ENCODE results near the gene BAZ1A.
A peak's percentile ranks its signal among the peaks of the same experiment; 100 is the strongest.
"Not testable (repeated sequence)": the region's sequence is repeated elsewhere in the genome, so short reads cannot be mapped to it uniquely, and the experiment has no call there.

Gene BAZ1A

DNA sequence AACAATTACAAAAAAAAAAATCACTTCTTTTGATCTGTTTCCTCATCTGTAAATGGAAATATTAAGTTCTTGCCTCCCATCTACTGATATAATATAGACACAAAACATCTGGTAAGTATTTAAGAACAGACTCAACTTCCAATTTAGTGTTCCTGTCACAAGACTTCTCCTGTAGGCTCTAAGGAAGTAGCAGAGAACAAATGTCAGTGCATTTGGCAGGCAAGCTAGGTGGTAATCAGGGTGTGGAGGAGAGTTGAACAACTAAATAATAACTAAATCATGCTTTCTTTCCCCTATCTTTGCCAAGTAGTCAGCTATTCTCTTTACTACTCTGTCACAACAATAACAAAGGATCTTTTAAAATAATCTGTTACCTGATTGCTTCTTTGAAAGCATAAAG is 22.1 kb downstream of the BAZ1A start:
- no peak for DNase-seq (ENCODE audit: low read depth, low spot score)

DNA sequence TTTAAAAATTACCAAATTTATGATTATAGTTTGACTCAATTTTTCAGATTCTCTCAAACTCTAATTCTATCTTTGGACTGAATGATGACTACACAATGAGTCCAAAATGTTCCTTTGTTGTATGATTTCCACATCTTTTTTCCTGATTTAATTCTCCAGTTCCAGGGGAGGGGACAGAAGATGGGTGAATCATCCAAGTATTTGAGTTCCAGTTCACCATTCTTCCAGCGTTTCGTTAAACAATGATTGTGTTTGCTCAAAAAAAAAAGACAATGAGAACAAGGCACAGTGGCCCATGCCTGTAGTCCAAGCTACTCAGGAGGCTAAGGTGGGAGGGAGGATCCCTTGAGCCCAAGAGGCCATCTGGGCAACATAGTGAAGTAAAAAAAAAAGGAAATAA is 23.8 kb downstream of the BAZ1A start:
- DNase-seq (ENCODE audit: low read depth, low spot score), result no peak

DNA sequence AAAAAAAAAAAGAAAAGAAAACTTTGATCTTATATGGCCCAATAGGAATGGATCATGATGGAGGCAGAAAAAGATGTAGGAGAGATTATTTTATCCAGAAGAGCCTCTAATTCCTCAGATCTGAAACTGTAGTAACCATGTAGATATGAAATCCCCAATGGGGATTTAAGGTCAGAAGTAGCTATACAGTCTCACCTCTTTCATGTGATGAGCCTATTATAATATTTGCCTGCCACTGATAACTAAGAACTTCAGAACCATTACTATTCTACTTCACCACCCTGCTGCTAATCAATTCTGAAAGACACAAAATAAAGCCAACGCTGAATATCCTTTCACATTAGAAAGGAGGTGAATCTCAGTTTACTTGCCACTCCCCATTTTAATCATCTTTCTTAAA is 29.3 kb downstream of the BAZ1A start:
- DNase-seq (ENCODE audit: low read depth, low spot score), result no peak

DNA sequence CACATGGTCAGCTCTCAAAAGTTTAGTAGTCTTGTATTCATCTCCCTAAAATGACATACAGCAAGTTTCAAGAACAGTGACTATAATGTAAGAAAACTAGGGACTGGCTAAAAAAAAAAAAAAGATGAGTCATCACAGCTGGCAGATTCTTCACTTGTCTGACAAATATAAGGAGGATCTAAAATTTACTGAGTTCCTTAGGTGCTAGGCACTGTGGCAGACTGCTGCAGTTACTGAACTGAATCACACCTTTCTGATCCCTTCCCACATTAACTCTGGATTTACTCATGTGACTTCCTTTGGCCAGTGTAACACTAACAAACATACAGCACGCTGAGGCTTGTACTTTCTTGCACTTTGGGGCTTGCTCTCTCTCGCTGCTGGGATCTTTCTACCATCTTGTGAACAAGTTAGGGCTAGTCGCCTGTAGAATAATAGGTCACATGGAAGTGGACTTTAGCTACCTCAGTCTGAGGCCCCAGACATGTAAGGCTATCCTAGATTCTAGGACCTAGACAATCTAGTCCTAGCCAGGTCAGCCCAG is 32.1 kb downstream of the BAZ1A start:
- DNase-seq (ENCODE audit: low read depth, low spot score), result peak; percentile 16

DNA sequence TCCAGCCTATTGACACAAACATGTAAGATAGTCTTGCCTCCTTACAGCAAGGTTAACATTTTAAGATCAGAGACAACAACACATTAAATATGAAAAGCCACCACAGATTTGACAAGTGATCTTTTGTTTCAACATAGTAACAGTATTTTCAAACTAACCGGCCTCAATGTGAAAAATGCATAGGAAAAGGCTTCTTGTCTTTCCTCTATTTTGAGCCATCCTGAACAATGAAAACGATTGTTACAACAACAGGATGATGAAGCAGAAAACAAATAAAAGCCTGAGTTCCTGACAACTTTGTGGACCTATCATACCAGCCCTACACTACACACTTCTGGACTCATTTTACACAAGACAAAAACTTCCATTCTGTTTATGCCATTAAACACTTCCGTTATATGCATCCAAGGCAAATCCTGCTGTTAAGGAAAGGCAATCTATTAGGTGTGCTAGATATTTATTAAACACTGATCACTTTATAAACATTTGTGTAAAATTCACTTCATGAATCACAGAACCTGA is 37.3 kb downstream of the BAZ1A start:
- DNase-seq (ENCODE audit: low read depth, low spot score), result no peak

DNA sequence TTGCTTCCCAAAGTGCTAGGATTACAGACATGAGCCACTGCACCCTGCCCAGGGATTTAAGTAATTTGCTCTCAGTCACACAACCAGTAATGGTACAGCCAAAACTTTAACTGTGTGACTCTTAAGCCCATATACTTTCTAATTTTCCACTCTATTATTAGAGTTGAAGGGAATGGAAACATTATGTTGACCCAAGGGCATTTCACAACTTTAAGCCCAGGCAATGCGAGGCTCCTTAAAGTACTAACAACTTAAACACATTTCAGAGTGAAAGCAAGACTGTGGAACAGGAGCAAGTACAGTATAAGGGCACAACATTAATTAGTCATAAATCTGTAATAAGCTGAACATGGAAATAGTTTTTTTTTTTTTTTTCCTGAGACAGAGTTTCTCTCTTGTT is 39.8 kb downstream of the BAZ1A start:
- no peak for DNase-seq (ENCODE audit: low read depth, low spot score)

DNA sequence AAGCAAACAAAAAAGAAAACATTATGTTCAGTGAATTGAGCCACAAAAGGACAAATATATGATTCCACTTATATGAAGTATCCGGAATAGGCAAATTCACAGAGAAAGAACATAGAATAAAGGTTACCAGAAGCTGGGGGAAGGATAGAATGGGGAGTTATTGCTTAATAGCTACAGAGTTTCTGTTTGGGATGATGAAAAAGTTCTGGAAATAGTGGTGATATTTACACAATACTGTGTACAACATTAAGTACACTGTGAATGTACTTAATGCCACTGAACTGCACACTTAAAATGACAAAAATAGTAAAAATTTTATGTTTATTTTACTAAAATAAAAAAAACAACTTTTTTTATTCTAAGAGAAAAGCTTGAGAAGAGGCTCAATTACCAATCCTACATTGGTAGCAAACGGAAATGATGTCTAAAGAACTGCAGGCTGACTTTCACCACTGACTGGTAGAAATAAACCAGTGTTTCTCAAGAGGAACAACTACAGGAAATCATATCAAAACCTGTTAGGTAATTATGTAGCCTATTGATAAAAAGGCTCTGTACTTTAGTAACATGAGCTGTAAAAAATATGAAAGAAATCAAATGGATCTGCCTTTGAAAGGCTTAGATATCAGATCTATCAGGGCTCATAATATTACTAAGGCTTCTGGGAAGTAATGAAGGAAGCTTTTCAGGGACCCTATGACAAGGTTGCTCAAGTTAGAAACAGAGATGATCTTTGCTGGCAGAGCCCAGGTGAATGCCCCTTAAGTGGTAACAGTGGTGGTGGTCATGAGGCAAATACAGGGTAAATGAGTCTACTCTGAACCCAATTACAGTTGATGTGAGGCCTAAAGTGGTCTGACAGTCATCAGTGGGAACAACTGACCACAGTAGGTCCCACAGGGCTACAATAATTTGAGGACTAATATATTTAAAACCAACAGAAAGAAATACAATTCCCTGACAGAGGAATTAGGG is 41.3 kb downstream of the BAZ1A start:
- no peak for DNase-seq (ENCODE audit: low read depth, low spot score)

DNA sequence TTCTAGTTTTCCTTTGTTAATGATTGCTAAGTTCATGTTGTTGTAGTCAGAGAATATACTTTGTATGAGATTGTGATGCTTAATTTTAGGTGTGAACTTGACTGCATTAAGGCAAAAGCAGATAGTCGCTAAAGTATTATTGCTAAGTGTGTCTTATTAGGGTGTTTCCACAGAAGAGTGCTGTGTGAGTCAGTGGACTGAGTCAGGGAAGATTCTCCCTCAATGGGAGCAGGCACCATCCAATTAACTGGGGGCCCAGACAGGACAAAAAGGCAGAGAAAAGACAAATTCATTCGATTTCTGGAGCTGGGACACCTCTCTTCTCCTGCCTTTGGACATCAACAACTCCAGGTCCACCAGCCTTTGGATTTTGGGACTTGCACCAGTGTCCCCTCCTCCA is 48.5 kb downstream of the BAZ1A start:
- no peak for DNase-seq (ENCODE audit: low read depth, low spot score)

DNA sequence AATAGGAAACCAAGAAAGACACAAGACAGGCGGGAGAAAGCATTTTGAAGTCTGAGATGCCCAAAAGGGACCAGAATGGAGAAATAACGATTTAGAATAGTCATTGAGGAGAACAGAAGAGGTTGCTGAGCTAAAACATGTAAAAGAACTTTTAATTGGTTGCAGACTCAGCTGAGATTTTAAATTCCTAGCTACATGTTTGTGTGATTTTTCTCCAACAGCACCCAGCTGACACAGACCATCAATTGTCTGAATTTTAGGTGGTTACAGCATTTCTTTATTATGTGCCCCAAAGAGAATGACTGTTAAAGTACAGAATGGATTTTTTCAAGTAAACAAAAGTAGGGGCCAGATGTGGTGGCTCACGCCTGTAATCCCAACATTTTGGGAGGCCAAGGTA is 50.3 kb downstream of the BAZ1A start:
- DNase-seq (ENCODE audit: low read depth, low spot score), result no peak

DNA sequence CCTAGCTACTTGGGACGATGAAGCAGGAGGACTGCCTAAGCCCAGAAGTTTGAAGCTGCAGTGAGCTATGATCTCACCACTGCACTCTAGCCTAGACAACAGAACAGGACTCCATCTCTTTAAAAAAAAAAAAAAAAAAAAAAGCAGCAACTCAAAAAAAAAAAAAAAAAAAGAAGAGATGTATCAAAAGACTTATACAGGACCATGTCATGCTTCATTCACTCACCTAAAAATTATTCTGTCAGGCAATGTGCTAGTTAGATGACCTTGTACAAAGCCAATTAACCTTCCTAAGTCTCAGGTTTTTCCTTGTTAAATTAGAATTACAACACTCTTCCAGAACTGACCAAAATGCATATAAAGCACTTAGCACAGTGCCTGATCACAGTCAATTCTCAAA is 50.9 kb downstream of the BAZ1A start:
- DNase-seq (ENCODE audit: low read depth, low spot score), result no peak

DNA sequence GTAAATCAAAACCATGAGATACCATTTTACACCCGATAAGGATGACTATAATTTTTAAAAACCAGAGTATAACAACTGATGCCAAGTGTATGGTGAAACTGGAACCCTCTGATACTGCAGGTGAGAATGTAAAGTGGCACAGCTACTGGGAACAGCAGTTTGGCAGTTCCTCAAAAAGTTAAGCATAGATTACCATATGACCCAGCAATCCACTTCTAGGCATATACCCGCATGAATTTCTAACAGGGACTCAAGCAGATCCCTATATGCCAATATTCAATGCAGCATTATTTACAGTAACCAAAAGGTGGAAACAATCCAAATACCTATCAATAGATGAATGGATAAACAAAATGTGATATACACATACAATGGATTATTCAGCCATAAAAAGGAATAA is 57.4 kb downstream of the BAZ1A start:
- DNase-seq (ENCODE audit: low read depth, low spot score), result no peak

DNA sequence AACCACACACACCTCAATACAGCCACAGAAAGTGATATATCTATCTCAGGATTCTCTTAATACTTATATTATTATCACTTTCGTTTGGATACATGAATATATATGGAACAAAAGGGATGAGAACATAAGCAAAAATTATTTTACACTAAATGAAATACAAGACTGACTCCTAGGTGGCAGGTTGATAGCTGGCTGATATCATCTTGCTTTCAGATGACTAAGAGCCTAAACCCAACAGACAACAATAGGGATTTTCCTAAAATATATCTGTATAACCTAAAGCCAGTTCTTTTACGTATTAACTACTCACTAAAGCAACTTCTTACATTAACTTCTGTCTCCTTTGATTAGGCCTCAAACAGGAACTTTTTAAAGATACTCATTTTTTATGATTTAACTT is 65.1 kb downstream of the BAZ1A start:
- DNase-seq (ENCODE audit: low read depth, low spot score), result no peak

DNA sequence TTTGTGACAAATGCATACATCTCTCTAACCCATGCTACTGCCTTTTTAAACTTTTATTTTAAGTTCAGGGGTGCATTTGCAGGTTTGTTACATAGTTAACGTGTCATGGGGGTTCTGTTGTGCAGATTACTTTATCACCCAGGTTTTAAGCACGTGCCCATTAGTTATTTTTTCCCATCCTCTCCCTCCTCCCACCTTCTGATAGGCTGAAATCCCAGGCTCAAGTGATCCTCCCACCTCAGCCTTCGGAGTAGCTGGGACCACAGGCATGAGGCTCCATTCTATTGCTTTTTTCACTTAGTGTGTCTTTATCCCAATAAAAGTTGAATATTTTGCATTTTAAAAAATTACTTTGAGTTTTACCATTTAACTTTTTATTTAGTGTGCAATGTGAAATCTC is 68.9 kb downstream of the BAZ1A start:
- no peak for DNase-seq (ENCODE audit: low read depth, low spot score)

DNA sequence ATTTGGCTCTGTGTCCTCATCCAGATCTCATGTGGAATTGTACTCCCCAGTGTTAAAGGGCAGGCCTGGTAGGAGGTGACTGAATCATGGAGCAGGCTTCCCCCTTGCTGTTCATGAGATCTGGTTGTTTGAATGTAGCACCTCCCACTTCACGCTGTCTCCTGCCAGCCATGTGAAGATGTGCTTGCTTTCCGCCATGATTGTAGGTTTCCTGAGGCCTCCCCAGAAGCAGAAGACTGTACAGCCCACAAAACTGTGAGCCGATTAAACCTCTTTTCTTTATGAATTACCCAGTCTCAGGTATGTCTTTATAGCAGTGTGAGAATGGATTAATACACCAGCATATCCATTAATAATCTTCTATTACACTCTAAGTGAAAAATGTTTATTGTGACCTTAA is 70.2 kb downstream of the BAZ1A start:
- no peak for DNase-seq (ENCODE audit: low read depth, low spot score)

DNA sequence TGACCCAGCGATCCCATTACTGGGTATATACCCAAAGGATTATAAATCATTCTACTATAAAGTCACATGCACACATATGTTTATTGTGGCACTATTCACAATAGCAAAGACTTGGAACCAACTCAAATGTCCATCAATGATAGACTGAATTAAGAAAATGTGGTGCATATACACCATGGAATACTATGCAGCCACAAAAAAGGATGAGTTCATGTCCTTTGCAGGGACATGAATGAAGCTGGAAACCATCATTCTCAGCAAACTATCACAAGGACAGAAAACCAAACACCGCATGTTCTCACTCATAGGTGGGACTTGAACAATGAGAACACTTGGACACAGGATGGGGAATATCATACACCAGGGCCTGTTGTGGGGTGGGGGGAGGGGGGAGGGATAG is 76.3 kb downstream of the BAZ1A start:
- DNase-seq (ENCODE audit: low read depth, low spot score), result not testable (repeated sequence)

DNA sequence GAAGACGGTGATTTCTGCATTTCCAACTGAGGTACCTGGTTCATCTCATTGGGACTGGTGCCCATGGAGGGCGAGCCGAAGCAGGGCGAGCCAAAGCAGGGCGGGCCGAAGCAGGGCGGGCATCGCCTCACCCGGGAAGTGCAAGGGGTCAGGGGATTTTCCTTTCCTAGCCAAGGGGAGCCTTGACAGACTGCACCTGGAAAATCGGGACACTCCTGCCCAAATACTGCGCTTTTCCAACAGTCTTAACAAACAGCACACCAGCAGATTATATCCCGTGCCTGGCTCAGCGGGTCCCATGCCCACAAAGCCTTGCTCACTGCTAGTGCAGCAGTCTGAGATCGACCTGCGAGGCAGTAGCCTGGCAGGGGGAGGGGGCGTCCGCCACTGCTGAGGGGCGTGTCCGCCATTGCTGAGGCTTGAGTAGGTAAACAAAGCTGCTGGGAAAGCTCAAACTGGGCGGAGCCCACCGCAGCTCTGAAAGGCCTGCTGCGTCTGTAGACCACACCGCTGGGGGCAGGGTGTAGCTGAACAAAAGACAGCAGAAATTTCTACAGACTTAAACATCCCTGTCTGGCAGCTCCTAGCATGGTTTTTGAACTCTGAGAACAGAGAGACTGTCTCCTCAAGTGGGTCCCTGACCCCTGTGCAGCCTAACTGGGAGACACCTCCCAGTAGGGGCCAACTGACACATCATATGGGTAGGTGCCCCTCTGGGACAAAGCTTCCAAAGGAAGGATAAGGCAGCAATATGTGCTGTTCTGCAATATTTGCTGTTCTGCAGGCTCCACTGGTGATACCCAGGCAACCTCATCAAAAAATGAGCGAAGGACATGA is 77.2 kb downstream of the BAZ1A start:
- no peak for DNase-seq (ENCODE audit: low read depth, low spot score)

DNA sequence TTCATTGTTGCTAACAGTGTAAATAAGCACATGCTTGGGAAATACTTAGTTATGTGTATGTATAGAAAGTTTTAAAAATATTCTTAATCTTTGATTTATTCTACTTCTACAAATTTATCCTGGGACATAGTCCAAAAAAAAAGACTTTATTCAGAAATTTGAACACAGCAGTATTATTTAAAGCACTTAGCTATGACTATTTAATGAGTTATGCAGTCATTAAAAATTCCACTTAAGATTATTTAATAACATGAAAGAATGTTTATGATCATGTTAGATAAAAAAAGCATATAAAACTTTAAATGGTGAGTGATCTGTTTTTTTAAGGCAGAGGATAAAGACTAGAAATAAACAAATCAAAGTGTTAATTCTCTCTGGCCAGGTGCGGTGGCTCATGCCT is 78.3 kb downstream of the BAZ1A start:
- DNase-seq (ENCODE audit: low read depth, low spot score), result no peak

DNA sequence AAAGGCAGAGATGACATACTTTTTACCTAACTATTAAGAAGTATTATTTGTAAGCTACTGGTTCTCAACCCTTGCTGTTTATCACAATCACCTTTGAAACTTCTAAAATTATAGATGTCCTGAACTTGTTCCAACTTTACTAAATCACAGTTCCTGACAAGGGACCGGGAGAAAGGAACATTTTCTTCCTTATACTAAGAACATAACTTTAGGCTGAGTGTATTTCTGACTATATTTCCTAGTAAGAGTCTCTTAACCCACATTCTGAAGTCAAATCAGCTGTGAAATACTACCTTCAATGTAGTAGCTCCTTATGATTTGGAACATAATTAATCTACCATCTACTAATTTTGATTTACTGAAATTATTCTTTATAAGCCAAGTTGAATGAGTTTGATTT is 80.2 kb downstream of the BAZ1A start:
- no peak for DNase-seq (ENCODE audit: low read depth, low spot score)

DNA sequence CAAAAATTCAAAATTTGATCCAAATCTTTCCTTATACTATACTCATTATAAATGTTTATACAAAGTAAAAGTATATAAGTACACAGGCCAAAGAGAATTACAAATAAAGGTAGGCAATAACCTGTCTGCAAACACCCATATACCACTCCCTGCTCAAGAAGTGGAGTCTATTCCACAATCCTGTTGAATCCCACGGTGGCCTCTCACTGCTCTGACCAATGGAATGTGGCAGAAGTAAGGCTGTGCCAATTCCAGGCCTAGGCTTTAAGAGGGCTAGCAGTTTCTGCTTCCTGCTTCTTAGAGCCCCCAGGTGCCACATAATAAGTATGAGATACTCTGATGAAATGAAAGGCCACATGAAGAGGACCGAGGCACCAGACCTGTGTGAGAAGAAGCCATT is 80.9 kb downstream of the BAZ1A start:
- no peak for DNase-seq (ENCODE audit: low read depth, low spot score)

DNA sequence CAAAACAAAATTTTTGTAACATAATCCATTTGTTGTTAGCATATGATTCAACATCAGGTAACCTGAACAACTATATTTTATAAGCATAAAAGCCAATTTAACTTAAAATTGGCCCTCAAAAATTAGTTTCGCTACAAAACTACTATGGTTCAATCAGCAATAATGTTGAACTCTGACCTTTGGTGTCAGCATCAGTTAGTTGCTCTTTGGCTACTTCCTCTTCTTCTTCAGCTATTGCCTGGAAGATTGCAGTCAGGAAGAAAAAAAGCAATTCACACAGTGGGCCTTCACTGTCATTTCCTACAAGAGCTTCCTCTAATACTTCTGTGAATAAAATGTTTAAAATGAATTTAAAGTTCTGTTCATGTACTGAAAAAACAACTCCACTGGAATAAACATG is 82.6 kb downstream of the BAZ1A start:
- no peak for DNase-seq (ENCODE audit: low read depth, low spot score)

DNA sequence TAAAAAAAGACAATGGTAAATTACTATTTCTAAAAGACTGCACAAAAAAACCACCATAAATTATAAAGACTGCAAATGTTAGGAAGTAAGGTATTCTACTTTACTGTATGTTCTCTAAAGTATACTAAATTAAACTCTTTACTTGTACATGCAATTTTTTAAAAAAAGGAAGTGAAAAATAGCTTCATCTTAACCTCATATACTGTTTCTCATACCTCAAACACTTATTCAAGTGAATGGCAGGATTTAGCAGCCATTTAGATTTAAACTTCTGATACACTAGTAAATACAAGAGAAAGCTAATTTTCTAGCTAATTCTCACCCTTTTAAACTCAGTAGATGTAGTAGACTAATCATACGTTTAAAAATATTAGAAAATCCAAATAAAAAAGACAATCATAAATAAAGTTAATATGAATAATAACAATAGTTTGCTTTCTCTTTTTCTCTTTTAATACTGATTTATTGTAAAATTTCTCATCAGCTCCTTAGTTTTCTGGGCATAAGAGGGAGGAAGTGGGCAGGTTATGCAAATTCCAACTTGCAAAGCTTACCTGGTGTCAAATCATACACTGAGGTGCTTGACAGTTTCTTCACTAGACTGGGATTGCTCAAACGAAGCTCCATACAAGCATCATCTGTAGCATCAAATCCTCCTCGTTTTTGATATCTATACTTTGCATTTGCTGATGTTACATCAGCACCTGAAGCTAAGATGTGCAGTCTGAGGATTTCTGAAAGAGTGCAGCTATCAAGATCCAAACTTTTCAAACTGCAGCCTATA is 89.7 kb downstream of the BAZ1A start:
- no peak for DNase-seq (ENCODE audit: low read depth, low spot score)

DNA sequence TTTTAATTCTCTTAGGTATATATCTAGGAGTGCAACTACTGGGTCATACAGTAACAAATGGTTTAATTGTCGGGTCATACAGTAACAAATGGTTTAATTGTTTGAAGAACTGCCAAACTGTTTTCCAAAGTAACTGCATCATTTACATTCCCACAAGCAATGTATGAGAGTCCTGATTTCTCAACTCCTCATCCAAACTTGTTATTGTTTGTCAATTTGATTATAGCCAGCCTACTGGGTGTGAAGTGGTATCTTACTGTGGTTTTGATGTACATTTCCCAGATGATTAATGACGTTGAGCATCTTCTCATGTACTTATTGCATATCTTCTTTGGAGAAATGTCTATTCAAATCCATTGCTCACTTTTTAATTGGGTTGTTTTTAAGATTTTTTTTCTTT is 93.1 kb downstream of the BAZ1A start:
- DNase-seq (ENCODE audit: low read depth, low spot score), result no peak

All from brain pericyte (primary cell).